Islet precursor cell (in vitro differentiated cells): ENCODE measurements around the gene ZDHHC3.
"Not testable (repeated sequence)": the region's sequence is repeated elsewhere in the genome, so short reads cannot be mapped to it uniquely, and the experiment has no call there.

Experiments used
- DNase-seq: peaks from one replicate; pipeline ENCODE4 v3.0.0-alpha.2; 2018

ZDHHC3 gene

DNA sequence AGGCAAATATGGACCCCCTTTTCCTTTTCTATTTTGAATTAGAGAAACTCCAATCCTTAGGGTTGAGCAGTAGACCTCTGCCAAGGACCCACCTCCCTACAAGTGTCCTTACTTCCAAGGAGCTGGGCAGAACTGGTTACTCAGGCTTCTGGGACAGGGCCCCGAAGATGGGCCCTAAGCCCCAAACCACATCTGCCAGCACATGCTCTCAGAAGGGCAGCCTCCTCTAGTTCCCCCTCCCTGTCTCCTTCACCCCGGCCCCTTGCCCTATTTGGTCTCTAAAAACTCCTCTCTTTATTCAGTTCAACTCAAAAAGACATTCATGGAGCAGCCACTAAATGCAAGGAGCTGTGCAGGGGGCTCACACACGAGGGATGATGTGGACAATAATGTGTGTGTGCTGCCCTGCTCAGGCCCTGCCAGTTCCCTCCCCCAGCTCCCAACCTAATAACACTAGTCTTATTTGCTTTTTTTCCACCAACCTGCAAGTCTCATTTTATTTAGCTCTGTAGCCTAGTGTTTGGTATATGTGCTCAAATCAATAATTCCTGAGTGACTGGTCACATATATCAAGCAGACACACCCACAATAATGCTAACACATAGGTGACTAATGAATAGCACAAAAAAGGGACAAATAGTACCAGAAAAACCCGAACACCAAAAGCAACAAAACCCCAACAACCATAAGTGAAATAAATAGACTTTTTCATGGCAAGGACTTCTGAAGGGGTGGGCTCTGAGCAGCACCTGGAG lies 12.2 kb downstream of the ZDHHC3 start:
- no peak for DNase-seq

DNA sequence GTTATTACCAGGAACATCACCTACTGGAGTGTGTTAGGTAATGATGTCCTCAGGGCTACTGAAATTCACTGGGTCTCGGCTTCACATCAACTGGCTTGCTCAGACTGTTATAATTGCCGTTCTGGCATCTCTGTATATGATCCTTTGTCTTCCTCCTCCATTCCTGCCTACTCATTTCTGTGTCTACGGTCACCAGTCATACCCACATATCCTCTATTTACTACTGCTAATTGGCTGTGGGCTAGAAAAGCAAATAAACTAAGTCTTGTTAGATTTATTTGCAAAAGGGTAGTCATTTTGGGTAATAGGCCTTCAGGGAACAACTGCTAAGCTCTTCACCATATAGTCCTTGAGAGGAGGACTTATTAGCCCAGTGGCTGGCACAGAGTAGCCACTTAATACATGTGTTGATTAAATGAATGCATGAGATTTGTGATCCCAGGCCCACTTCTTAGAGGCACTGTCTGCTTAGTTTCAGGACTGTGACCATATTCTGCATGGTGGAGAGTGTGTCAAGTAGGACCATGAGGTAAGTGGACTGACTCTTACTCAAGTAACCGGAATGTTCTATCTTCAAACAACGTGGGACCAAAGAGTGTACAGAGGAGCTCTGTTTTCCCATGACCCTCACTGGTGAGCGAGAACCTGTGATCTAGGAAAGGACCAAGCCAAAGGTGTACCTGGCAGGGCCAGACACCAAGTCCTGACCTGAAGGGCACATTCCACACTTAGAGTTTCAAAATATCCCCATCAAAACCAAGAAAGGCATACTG lies 13.2 kb downstream of the ZDHHC3 start:
- no peak for DNase-seq

DNA sequence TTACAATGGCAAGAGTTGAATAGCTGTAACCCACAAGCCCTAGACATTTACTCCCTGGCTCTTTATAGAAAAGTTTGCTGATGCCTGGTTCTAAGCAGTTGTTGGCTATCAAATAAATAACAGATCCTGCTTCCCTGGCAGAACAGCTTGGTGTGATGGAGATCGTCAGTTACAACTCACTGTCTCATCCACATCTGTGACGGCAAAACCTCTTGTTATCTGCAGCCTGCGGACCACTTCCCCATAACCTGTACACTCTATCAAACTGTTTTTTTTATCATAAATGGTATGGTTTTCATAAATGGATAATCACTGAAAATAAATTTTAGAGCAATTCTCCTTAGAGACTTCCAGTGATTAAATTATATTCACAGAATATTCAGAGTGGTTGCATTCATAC lies 14.1 kb downstream of the ZDHHC3 start:
- DNase-seq, result no peak

GRCh38 chr3:44960387-44961026 lies 15.5 kb downstream of the ZDHHC3 start:
- no peak for DNase-seq

- no peak for DNase-seq
Observed at GRCh38 chr3:44958386-44958785, 17.6 kb downstream of the ZDHHC3 start.

- DNase-seq, result no peak
Observed at GRCh38 chr3:44957986-44958385, 18.0 kb downstream of the ZDHHC3 start.

DNA sequence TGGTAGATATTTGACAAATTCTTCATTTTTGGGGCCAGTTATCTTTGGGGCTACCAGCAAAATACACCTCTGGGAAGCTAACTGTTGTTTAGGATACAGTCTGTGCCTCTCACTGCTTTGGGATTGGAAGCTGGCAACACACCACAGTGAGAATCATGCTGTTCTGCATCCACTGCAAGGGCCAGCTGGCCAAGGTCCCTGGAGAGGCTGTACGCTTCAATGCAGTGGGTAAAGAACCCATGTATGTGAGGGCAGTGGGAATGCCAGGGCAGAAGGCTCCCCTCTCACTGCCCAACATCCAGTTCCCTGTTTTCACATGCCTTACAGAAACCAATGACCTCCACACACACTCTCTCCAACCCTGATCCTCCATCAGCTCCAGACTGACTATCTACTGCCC lies 20.1 kb downstream of the ZDHHC3 start:
- DNase-seq, result no peak

- no peak for DNase-seq
Observed at GRCh38 chr3:44954962-44955361, 21.0 kb downstream of the ZDHHC3 start.

DNA sequence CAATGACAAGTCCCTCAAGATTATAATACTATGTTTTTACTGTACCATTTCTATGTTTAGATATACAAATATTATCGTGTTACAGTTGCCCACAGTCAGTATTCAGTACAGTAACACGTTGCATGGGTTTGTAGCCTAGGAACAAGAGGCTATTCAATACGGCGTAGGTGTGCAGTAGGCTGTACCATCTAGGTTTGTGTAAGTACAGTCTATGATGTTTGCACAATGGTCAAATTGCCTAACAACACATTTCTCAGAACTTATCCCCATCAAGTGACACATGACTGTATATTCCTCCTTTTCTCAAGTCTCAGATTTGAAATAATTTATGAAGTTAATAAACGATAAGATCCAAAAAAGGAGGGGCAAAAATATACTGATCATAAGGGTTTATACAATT lies 21.7 kb downstream of the ZDHHC3 start:
- DNase-seq, result no peak

- no peak for DNase-seq
Observed at GRCh38 chr3:44952689-44953088, 23.3 kb downstream of the ZDHHC3 start.

GRCh38 chr3:44950275-44950734 lies 25.7 kb downstream of the ZDHHC3 start:
- DNase-seq, result no peak

GRCh38 chr3:44949770-44950169 lies 26.2 kb downstream of the ZDHHC3 start:
- DNase-seq, result not testable (repeated sequence)

GRCh38 chr3:44948239-44948638 lies 27.7 kb downstream of the ZDHHC3 start:
- DNase-seq, result no peak

GRCh38 chr3:44942202-44942921 lies 33.6 kb downstream of the ZDHHC3 start:
- DNase-seq, result no peak

GRCh38 chr3:44939581-44940036 lies 36.4 kb downstream of the ZDHHC3 start:
- no peak for DNase-seq

- DNase-seq, result no peak
Observed at GRCh38 chr3:44932986-44933944, 42.7 kb downstream of the ZDHHC3 start.

- no peak for DNase-seq
Observed at GRCh38 chr3:44932271-44932670, 43.7 kb downstream of the ZDHHC3 start.

- no peak for DNase-seq
Observed at GRCh38 chr3:44931791-44932190, 44.2 kb downstream of the ZDHHC3 start.

DNA sequence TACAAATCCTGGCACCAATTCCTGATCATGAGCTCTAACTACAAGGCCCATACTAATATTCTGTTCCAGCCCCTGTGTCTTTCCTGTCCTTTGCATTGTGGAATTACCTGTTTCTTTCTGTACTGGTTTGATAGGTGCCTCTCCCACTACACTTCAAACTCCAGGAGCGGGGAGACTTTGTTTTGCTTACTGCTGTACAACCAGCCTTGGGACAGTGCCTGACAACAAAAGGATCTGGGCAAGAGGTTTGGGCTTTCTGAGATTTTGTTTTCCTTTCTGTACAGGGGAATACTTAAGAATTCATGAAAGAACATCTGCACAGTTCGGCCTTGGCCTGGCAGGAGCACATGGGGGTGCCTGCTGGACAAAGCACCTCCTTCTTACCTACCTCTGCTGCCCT lies 45.1 kb downstream of the ZDHHC3 start:
- DNase-seq, result no peak

DNA sequence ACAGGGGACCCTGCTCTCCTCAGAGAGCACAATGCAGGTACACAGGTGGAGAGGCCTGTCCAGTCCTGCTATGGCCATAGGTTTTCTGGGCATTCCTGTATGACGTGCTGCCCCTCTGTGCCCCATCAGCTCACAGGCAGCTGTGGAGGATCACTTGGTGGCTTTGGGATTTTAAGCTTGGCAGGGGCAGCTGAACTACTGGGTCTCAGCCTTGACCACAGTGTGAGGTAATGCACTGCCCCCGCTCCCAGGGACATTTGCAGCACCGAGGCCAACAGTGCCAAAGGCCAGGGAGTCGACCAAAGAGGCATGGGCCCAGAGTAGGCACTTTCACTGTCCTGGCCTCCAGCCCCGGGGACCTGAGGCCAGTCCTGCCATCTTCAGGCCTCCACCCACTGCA lies 46.2 kb downstream of the ZDHHC3 start:
- DNase-seq, result no peak

- DNase-seq, result no peak
Observed at GRCh38 chr3:44927371-44927770, 48.6 kb downstream of the ZDHHC3 start.

DNA sequence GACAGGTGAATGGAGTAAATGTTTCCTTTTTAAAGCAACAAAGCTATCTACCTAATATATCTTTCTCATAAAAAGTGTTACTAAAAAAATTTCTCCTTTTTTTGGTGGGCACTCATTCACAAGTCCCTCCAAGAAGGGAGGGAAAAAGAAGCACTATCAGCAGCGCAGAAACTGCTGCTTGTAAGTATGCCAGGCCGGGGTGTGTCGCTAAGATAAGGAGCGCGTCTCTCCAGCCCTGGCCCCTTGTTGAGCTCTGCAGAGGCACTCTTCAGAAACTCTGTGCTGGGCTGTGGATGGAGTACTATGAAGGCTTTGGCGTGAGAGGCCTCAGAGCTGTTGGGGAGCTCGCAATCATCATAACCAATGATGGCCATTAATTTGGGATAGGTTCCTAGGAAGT lies 49.1 kb downstream of the ZDHHC3 start:
- no peak for DNase-seq
